NCI-H2081 treated with DMSO at 0.1 percent for 48 hours (cell line): ENCODE measurements around the gene LRRC38.

ENCODE experiments used
- DNase-seq: peaks from one replicate; lab custom pipeline; 2025; lab: John Stamatoyannopoulos, UW

LRRC38 gene

DNA sequence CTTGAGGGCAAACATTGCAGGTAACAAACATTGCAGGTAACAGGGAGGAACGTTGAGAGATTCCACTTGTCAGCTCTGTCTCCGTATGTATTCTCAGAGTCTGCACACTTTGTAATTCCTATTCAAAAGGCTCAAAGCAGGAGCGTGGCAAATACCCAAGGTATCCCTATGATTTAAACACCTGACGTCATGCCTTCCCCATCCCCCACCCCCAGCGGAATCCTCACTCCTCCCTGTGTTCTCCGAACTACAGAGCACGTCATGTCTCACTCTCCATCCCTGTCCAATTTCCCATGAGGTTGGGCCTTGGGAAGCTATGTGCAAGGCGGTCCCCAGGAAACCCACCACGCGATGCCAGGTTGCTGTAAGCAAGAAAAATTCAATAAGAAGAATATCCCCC, 2.8 kb upstream of the LRRC38 start:
- no peak for DNase-seq

DNA sequence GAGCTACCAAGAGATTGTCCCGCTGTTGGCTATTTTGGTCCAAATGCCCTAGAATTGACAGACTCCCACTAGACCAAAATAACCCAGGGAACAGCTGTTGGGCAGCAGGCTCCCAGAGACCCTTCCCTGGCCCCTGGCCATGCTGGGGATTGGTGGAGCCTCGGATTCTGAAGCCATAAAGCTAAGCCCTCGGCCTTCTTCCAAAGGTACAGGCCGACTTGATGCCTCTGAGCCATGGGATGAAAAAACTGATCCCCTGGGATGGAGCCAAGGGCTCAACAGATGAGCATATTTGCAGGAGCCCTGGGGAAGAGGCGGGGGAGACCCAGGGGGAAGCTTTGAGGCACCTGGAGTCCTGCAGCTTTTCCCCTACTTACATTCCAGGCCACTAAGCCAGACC, 1.0 kb upstream of the LRRC38 start:
- DNase-seq = no peak

- no peak for DNase-seq
These were observed 524 bp downstream of the LRRC38 start for GRCh38 chr1:13513063-13513894.

DNA sequence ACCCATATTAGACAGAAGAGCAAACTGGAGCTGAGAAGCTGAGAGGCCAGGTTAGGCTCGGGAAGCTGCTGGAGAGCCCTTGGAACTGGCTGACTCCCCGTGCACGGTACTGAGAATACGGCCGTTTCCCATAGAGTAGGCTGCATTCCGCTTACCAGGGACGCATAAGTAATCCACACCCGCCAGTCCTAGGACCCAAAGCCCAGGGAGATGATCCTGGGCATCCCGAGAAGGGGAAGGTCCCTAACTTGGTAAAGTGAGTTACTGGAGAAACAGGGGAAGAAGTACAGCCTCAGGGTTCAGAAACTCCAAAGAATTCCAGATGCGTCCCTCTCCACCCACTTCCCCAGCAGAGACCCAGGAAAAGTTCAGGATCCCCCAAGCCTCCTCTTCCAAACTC, 1.3 kb downstream of the LRRC38 start:
- DNase-seq = no peak

DNA sequence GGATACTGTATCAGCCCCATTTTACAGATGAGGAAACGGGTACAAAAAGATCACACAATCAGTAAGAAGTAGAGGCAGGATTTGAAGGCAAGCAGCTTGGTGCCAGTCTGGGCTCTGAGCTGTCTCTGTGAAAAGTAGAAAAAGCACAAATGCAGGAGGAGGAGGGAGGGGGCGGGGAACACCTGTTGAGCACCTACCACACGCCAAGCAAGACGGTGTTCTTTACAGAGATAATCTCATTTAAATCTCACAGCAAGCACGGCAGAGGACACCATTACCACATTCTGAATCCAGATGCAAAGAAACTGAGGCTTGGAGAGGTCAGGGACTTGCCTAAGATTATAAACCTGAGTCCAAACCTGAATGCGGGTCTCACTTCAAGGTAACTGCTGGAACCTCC, 3.3 kb downstream of the LRRC38 start:
- no peak for DNase-seq

DNA sequence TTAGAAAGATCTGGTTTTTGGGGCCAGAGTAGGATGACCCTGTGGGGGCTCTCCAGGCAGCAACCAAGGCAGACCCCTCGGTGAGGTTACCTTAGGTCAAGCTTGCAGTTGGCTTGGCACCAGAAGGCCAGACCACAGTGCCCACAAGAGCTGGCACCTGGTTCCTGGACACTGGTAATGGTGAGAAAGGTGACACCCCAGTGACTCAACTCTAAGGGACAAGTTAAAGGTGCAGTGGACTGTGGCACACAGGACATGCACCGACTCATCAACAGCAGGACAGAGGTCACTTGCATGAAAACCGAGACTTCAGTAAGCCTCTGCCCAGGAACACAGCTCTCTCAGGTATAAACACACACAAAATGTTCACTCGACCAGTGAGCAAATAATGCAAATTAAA, 6.7 kb downstream of the LRRC38 start:
- DNase-seq = no peak

GRCh38 chr1:13505020-13505419, 8.8 kb downstream of the LRRC38 start:
- no peak for DNase-seq

GRCh38 chr1:13500806-13501205, 13.0 kb downstream of the LRRC38 start:
- DNase-seq = no peak

- no peak for DNase-seq
These were observed 14.4 kb downstream of the LRRC38 start for GRCh38 chr1:13499422-13499821.

DNA sequence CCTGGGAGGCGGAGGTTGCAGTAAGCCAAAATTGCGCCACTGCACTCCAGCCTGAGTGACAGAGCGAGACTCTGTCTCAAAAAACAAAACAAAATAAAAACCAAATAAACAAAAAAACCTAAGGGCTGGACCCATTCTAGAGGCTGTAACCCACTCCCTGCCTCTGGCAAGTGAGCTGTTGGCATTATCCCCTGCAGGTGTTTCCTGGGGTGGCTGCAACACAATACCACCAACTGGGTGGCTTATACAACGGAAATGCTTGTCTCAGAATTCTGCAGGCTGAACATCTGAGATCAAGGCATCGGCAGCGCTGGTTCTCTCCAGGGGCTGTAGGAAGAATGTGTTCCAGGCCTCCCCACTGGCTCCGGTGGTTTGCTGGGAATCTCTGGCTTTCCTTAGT, 15.2 kb downstream of the LRRC38 start:
- no peak for DNase-seq

DNA sequence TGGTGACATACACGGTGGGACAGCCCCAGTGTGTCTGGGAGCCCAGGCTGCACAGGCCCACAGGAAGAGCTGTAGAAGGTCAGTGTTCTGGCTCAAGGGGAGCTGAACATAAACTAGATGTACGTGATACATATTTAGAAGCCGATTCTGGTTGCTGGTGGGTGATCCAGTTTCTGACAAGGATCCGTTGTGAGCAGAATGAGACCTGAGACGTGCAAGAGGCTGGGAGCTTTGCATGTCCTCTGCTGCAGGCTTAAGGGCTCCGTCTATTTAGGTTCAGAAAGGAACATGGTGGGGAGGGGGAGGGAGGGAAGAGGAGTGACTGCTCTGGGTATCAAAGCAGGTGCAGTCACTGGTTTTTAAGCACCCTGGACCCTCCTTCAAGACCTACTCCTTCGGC, 18.6 kb downstream of the LRRC38 start:
- no peak for DNase-seq

DNA sequence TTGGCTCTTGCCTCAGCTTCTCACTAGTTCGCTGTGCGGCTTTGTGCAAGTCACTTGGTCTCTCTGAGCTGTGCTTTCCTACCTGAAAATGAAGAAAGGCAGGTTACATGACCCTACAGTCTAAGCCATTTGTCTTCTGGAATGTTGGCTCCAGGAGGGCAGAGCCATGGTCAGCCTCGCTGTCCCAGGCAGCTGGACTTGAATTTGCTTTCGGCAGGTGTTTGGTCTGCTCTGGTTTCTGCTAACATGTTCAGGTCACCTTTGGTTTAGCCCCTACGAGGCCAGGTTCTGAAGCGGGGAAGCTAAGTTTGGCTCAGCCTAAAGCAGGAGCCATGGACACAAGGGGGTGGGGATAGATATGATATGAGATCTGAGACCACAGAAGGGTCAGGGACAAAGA, 19.1 kb downstream of the LRRC38 start:
- DNase-seq = no peak

DNA sequence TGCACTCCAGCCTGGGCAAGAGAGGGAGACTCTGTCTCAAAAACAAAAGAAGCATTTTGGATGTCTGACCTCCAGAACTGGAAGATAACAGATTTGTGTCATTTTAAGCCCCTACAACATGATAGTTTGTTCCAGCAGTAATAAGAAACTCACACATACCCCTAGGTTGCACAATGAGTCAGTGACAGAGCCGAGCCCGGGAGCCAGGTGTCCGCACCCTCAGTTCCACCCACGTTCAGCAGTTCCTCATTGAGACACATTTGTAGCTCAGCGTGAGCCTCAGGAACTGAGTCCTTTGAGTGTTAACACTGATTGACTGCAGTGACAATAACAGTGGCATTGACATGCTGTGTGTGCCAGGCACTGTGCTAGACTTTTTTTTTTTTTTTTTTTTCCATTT, 19.8 kb downstream of the LRRC38 start:
- no peak for DNase-seq

- DNase-seq = no peak
These were observed 21.1 kb downstream of the LRRC38 start for GRCh38 chr1:13492711-13493110.

GRCh38 chr1:13487957-13488356, 25.8 kb downstream of the LRRC38 start:
- no peak for DNase-seq

GRCh38 chr1:13487143-13487868, 26.5 kb downstream of the LRRC38 start:
- DNase-seq = no peak

GRCh38 chr1:13483946-13484345, 29.9 kb downstream of the LRRC38 start:
- no peak for DNase-seq

- no peak for DNase-seq
These were observed 31.2 kb downstream of the LRRC38 start for GRCh38 chr1:13482600-13482999.

- DNase-seq = no peak
These were observed 34.5 kb downstream of the LRRC38 start for GRCh38 chr1:13479171-13479856.

- DNase-seq = no peak
These were observed 35.1 kb downstream of the LRRC38 start for GRCh38 chr1:13478692-13479091.

DNA sequence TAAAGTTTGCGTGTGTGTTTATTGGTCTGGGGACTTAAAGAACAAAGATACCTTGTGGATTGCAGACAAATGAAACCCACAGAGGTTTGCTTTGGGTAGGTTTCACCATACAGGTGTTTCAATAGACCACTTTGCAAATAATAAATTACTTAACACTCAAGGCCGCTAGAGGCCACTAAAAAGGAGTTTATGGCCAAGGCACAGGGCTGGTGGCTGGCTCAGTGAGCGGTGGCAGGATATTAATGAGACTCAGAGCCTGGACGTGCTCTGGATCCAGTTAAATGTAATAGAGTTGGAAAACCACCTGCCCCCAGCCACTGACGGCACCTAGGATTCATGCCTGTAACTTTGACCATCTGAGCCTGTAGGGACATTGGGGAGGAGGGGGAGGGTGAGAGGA, 44.5 kb downstream of the LRRC38 start:
- no peak for DNase-seq

GRCh38 chr1:13465515-13465914, 48.3 kb downstream of the LRRC38 start:
- DNase-seq = no peak

- no peak for DNase-seq
These were observed 51.1 kb downstream of the LRRC38 start for GRCh38 chr1:13462682-13463081.
